ENCODE results near the gene ZNF837.
A peak's percentile ranks its signal among the peaks of the same experiment; 100 is the strongest.
"Not testable (repeated sequence)": the region's sequence is repeated elsewhere in the genome, so short reads cannot be mapped to it uniquely, and the experiment has no call there.

Gene ZNF837

GRCh38 chr19:58408152-58409009, 27.6 kb upstream of the ZNF837 start, which contains the start of gene ZNF584:
Gene ZNF584, plus strand, starts transcription at chr19:58408649. Its CDS starts 499 bp downstream, at chr19:58409148.
- H3K9me3 ChIP-seq (ENCODE audit: control insufficient read depth, insufficient read depth, low read length), result no peaks in the 10 kb centered on the region
- no peaks in the 10 kb centered on the region for H3K9me2 ChIP-seq (replicated peaks; ENCODE audit: control insufficient read depth, low read length)
- no peak for TF ChIP-seq EZH2phosphoT487 (IDR thresholded peaks at IDR 0.05; ENCODE audit: borderline replicate concordance, low read length)
- TF ChIP-seq CTCF (IDR thresholded peaks at IDR 0.05; ENCODE audit: low read depth, low read length, poor library complexity, severe bottlenecking), result peak; percentile 48
- peaks cover 9% of the 10 kb centered on the region for H3F3A ChIP-seq (ENCODE audit: control insufficient read depth, insufficient read depth)
- peaks cover 31% of the 10 kb centered on the region for H3K79me2 ChIP-seq (ENCODE audit: control insufficient read depth, low read length)
- peak within 1 kb of the TSS; percentile 100 for H3K4me3 ChIP-seq (ENCODE audit: low read length)
- H3K4me1 ChIP-seq (ENCODE audit: control insufficient read depth, low read length), result peaks cover 24% of the 10 kb centered on the region
- peak within 1 kb of the TSS; percentile 74 for H3K4me2 ChIP-seq (ENCODE audit: low read length)
- H3K27me3 ChIP-seq (ENCODE audit: control insufficient read depth, low read length), result no peaks in the 10 kb centered on the region
- peak within 1 kb of the TSS; percentile 57 for H3K27ac ChIP-seq (ENCODE audit: low read depth, low read length)
- peaks cover 5% of the 10 kb centered on the region; the same call in 1 of the 2 replicates for H3K36me3 ChIP-seq (ENCODE audit: control insufficient read depth, low read length)
- H4K20me1 ChIP-seq (ENCODE audit: control insufficient read depth, insufficient read depth, low read depth, low read length), result no peaks in the 10 kb centered on the region

- Histone ChIP-seq H4K20me1 (ENCODE audit: control insufficient read depth, insufficient read depth, low read depth, low read length) (no peaks in the 10 kb centered on the region), H3K4me2 (ENCODE audit: low read length) (peak overlapping the region; percentile 74), H3K79me2 (ENCODE audit: control insufficient read depth, low read length) (peaks cover 34% of the 10 kb centered on the region), H3K27ac (ENCODE audit: low read depth, low read length) (peak overlapping the region; percentile 57), H3K27me3 (ENCODE audit: control insufficient read depth, low read length) (no peaks in the 10 kb centered on the region), H3K4me3 (ENCODE audit: low read length) (peak overlapping the region; percentile 100), H3K36me3 (ENCODE audit: control insufficient read depth, low read length) (peaks cover 5% of the 10 kb centered on the region; the same call in 1 of the 2 replicates), H3K9me3 (ENCODE audit: control insufficient read depth, insufficient read depth, low read length) (no peaks in the 10 kb centered on the region), H3K9me2 (replicated peaks; ENCODE audit: control insufficient read depth, low read length) (no peaks in the 10 kb centered on the region), H3F3A (ENCODE audit: control insufficient read depth, insufficient read depth) (peaks cover 13% of the 10 kb centered on the region), H3K4me1 (ENCODE audit: control insufficient read depth, low read length) (peaks cover 29% of the 10 kb centered on the region)
- TF ChIP-seq CTCF (IDR thresholded peaks at IDR 0.05; ENCODE audit: low read depth, low read length, poor library complexity, severe bottlenecking) (no peak), EZH2phosphoT487 (IDR thresholded peaks at IDR 0.05; ENCODE audit: borderline replicate concordance, low read length) (no peak)
Measured at GRCh38 chr19:58407658-58408151, 26.9 kb upstream of the ZNF837 start.

- Histone ChIP-seq H3K4me2 (ENCODE audit: low read length) (peak overlapping the region; percentile 74), H3K4me3 (ENCODE audit: low read length) (peak overlapping the region; percentile 100), H3K36me3 (ENCODE audit: control insufficient read depth, low read length) (peaks cover 5% of the 10 kb centered on the region; the same call in 1 of the 2 replicates), H3K9me2 (replicated peaks; ENCODE audit: control insufficient read depth, low read length) (no peaks in the 10 kb centered on the region), H3K79me2 (ENCODE audit: control insufficient read depth, low read length) (peaks cover 38% of the 10 kb centered on the region), H3K27me3 (ENCODE audit: control insufficient read depth, low read length) (no peaks in the 10 kb centered on the region), H3K9me3 (ENCODE audit: control insufficient read depth, insufficient read depth, low read length) (no peaks in the 10 kb centered on the region), H3F3A (ENCODE audit: control insufficient read depth, insufficient read depth) (peaks cover 13% of the 10 kb centered on the region), H3K4me1 (ENCODE audit: control insufficient read depth, low read length) (peaks cover 34% of the 10 kb centered on the region), H4K20me1 (ENCODE audit: control insufficient read depth, insufficient read depth, low read depth, low read length) (no peaks in the 10 kb centered on the region), H3K27ac (ENCODE audit: low read depth, low read length) (no peak overlapping the region)
- peak; percentile 40 for TF ChIP-seq CTCF (IDR thresholded peaks at IDR 0.05; ENCODE audit: low read depth, low read length, poor library complexity, severe bottlenecking)
- no peak for TF ChIP-seq EZH2phosphoT487 (IDR thresholded peaks at IDR 0.05; ENCODE audit: borderline replicate concordance, low read length)
Measured at GRCh38 chr19:58406818-58407657, 26.2 kb upstream of the ZNF837 start.

GRCh38 chr19:58403920-58404478, 23.2 kb upstream of the ZNF837 start:
- H4K20me1 ChIP-seq (ENCODE audit: control insufficient read depth, insufficient read depth, low read depth, low read length); H3K27me3 ChIP-seq (ENCODE audit: control insufficient read depth, low read length); H3K27ac ChIP-seq (ENCODE audit: low read depth, low read length); H3K4me2 ChIP-seq (ENCODE audit: low read length); H3K4me3 ChIP-seq (ENCODE audit: low read length); H3K9me2 ChIP-seq (replicated peaks; ENCODE audit: control insufficient read depth, low read length); H3K36me3 ChIP-seq (ENCODE audit: control insufficient read depth, low read length); H3K9me3 ChIP-seq (ENCODE audit: control insufficient read depth, insufficient read depth, low read length): not testable (repeated sequence)
- Histone ChIP-seq H3K4me1 (ENCODE audit: control insufficient read depth, low read length) (peaks cover 33% of the 10 kb centered on the region), H3K79me2 (ENCODE audit: control insufficient read depth, low read length) (peaks cover 28% of the 10 kb centered on the region), H3F3A (ENCODE audit: control insufficient read depth, insufficient read depth) (peaks cover 17% of the 10 kb centered on the region)
